Measurements from ENCODE around the gene HDAC9. TPM values are rescaled to one million over a fixed set of nuclear protein-coding genes. Genes with fewer than 3 reads are reported as not detected.
A peak's percentile ranks its signal among the peaks of the same experiment; 100 is the strongest.

Gene HDAC9
- total RNA-seq, 1 experiment from 2014 or later = 17.1 TPM

GRCh38 chr7:18792871-18793595, 297.5 kb downstream of the HDAC9 start:
- Histone ChIP-seq H3K4me1 (ENCODE audit: control insufficient read depth, insufficient read depth, low read length) (no peaks in the 10 kb centered on the region), H3K9me3 (ENCODE audit: control insufficient read depth, insufficient read depth, low read depth, low read length) (no peaks in the 10 kb centered on the region), H3K27me3 (ENCODE audit: control insufficient read depth, insufficient read depth, low read length) (no peaks in the 10 kb centered on the region), H3K36me3 (ENCODE audit: control insufficient read depth, insufficient read depth, low read length) (no peaks in the 10 kb centered on the region), H3K4me3 (ENCODE audit: low read depth in 2 of 2, low read length in 2 of 2) (no peak overlapping the region), H3K27ac (ENCODE audit: low read length) (peak overlapping the region; percentile 55; the same call in 1 of the 2 replicates)
- no peak for DNase-seq (ENCODE audit: low read depth, low spot score)
- CTCF ChIA-PET = interaction anchor here (0.6 kb wide), 1 partner anchor 440 kb away, joined by 3 read pairs; no protein-coding TSS in a partner anchor
- intact Hi-C loops (cut with micrococcal nuclease; ENCODE audit: unreplicated experiment) = no loop called here
- in situ Hi-C loops (cut with HindIII; ENCODE audit: low pct_unique_long_range_greater_than_20kb, low sequenced_read_pairs) = no loop called here
- peak; percentile 62 for ATAC-seq
- BruUV-seq (replicated peaks) = no TSS peak
- TF ChIP-seq REST (IDR thresholded peaks at IDR 0.05; ENCODE audit: insufficient read depth in 1 of 2, low read depth in 2 of 2, low read length in 1 of 2) = no peak
- TF ChIP-seq TCF7L2 (IDR thresholded peaks at IDR 0.05; ENCODE audit: low read depth, low read length) = no peak
- TF ChIP-seq CTCF (IDR thresholded peaks at IDR 0.05) = no peak
- no peak for TF ChIP-seq SIN3A (IDR thresholded peaks at IDR 0.05; ENCODE audit: borderline replicate concordance, insufficient read depth, low read depth, low read length)
- TF ChIP-seq POLR2AphosphoS5 (IDR thresholded peaks at IDR 0.05; ENCODE audit: low read depth, low read length) = no peak
- POLR2A ChIA-PET = interaction anchor here (0.6 kb wide), 1 partner anchor 614 kb away, joined by 5 read pairs; no protein-coding TSS in a partner anchor

GRCh38 chr7:18796216-18796615, 300.7 kb downstream of the HDAC9 start:
- Histone ChIP-seq H3K4me1 (ENCODE audit: control insufficient read depth, insufficient read depth, low read length) (no peaks in the 10 kb centered on the region), H3K9me3 (ENCODE audit: control insufficient read depth, insufficient read depth, low read depth, low read length) (no peaks in the 10 kb centered on the region), H3K4me3 (ENCODE audit: low read depth in 2 of 2, low read length in 2 of 2) (no peak overlapping the region), H3K27ac (ENCODE audit: low read length) (no peak overlapping the region), H3K36me3 (ENCODE audit: control insufficient read depth, insufficient read depth, low read length) (no peaks in the 10 kb centered on the region), H3K27me3 (ENCODE audit: control insufficient read depth, insufficient read depth, low read length) (no peaks in the 10 kb centered on the region)
- TF ChIP-seq SIN3A (IDR thresholded peaks at IDR 0.05; ENCODE audit: borderline replicate concordance, insufficient read depth, low read depth, low read length) (no peak), CTCF (IDR thresholded peaks at IDR 0.05) (no peak), TCF7L2 (IDR thresholded peaks at IDR 0.05; ENCODE audit: low read depth, low read length) (no peak)
- intact Hi-C loops (cut with micrococcal nuclease; ENCODE audit: unreplicated experiment) = no loop called here
- in situ Hi-C loops (cut with HindIII; ENCODE audit: low pct_unique_long_range_greater_than_20kb, low sequenced_read_pairs) = no loop called here
- ChIA-PET CTCF (no interaction called here), POLR2A (interaction anchor here (0.6 kb wide), 1 partner anchor 171 kb away, joined by 4 read pairs; no protein-coding TSS in a partner anchor)
- no TSS peak for BruUV-seq (replicated peaks)
- ATAC-seq (no peak), DNase-seq (ENCODE audit: low read depth, low spot score) (no peak)
